GM19467 (cell line): Measurements from ENCODE around the gene DIP2C.
"Not testable (repeated sequence)": the region's sequence is repeated elsewhere in the genome, so short reads cannot be mapped to it uniquely, and the experiment has no call there.

ENCODE experiments used
- ATAC-seq: cut with Tn5 transposase; IDR thresholded peaks from one replicate; pipeline ENCODE4 v1.9.1; 2021; ENCODE audit warnings: mild to moderate bottlenecking, moderate library complexity; ENCODE audit not compliant: unreplicated experiment

Gene DIP2C

DNA sequence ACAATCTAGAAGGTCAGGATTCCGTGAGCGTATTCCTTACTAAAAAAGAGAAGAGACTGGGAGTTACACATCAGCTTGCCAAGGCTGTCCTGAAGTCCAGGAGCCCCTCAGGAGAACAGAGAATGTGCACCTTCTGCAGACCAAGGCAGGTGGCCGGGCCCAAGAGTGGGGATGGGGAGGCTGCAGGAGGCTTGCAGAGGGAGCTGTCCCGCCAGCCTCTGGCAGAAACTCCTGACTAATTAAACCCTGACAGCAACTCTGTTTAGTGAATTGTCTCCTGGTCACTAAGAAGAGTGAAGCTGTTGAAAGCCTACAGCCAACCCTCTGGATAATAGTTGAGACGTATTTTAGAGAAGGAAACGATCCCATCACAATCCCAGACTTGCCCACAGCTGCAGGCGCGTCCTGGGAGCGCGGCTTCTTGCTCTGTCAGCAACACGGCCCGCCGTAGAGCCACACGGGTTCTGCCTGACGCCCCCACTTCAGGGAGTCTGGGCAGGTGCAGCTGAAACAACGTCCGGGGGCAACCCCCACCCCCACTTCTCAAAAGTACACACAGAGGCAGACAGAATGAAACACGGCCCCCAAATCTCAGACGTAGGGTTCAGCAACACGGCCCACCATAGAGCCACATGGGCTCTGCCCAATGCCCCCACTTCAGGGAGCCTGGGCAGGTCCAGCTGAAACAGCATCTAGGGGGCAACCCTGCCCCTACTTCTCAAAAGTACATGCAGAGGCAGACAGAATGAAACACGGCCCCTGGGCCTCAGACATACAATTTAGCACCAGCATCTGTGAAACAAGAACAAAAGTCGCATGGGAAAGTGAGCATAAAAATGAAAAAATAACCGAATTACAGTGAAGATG is 45.2 kb downstream of the DIP2C start:
- ATAC-seq = no peak

DNA sequence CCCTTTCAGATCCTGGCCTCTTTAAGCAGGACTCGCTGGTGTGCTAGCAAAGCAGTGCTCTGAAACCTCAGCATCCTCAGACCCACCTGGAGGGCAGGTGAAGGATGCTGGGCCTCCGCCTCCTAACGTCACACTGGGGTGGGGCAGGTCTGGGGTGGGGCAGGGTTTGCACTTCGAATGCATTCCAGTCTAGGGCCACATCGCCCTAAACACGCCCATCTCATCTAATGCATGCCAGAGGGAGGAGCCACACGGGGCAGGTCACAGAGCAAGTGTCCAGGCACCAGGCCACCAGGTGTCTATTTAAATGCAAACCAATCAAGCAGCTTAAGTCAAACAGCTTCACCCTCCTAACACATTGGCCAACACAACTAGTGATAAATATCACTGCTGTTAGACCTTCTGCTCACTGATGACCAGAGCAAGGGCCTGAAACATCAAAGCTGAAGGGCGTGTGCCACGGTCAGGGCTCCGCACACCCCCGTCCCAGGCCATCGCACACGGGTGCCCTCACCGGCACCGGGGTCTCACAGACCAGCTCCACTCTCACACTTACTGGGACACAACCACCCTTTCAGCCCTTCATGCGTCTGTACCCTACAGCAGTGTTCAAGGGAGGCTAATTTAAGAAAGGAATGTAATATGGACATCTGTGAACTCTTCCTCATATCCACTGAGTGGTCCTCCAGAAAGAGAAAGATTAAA is 47.1 kb downstream of the DIP2C start:
- ATAC-seq = no peak

DNA sequence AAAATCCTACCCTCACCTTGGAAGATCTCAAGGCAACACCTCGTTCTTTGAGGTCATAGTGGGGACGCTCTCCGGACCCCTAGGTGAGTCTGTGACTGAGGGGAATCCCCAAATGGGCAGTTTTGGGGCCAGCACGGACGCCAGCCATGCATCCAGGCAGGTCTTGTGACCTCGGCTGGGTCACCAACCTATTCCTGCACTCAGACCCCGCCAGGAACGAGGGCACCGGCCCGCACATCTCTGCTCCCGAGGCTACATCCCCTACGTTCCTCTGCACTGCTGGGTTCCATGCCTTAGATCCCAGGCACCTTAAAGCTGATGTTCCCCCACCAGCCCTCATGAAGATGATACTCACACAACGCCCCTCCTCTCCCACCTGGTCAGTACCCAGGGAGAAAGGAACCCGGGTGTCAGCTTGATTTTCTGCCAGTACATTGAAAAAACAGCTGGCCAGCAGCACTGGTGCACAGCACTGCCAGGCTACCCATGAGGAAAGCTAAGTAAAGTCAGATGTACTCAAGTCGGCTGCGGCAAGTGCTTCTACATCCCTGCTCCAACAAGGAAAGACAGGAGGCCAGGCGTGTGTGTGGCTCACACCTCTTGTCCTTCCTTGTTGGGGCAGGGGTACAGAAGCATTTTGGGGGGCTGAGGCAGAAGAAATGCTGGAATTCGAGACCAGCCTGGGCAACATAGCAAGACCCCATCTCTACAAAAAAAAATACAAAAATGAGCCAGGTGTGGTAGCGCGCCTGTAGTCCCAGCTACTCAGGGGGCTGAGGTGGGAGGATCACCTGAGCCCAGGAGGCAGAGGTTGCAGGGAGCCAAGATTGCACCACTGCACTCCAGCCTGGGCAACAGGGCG is 48.1 kb downstream of the DIP2C start:
- no peak for ATAC-seq

DNA sequence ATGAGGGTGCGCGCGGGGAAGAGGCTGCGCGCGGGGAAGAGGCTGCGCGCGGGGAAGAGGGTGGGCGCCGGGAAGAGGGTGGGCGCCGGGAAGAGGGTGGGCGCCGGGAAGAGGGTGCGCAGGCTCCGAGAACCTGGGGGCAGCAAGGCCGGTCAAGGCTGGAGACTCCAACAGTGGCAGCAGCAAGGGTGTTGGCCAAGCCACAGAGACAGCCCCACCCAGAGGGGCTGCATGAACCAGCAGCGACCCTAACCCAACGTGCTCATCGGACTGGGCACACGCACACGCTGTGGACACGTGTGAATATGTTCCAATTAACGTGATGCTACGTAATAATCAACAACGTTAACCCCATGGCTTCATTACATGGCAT is 48.8 kb downstream of the DIP2C start:
- no peak for ATAC-seq

DNA sequence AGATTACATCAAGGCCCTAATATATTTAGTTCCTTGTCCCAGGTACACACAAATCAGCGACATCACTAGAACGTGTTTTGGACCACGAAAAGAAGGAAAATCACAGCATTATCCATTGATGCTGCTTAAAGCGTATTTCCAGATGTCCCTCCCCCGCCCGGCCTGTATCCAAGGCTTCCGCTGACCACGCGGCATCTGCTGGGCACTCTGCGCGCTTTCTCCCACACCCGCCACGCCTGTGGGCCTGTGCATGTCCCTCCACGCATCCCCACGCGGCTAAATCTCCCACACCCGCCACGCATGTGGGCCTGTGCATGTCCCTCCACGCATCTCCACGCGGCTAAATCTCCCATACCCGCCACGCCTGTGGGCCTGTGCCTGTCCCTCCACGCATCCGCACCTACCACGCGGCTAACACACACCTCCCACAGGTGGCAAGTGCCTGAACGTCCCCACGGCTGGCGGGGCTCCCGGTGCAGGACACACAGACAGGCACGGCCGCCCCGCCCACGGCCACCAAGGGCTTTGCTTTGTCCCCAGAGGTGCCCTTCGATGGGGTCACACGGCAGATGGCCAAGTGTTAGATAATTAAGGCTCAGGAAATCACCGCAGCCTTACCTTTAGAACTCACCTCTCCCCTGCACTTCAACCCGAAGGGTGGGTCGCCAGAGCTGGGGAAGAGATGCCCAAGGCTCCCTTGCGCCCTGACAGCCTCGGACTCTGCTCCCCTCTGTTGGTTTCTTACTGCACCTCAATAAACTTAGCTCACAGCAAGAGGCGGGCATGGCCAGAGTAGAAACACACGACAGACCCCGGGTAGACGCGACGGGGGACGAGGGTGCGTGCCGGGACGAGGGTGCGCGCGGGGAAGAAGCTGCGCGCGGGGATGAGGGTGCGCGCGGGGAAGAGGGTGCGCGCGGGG is 49.5 kb downstream of the DIP2C start:
- ATAC-seq = no peak

DNA sequence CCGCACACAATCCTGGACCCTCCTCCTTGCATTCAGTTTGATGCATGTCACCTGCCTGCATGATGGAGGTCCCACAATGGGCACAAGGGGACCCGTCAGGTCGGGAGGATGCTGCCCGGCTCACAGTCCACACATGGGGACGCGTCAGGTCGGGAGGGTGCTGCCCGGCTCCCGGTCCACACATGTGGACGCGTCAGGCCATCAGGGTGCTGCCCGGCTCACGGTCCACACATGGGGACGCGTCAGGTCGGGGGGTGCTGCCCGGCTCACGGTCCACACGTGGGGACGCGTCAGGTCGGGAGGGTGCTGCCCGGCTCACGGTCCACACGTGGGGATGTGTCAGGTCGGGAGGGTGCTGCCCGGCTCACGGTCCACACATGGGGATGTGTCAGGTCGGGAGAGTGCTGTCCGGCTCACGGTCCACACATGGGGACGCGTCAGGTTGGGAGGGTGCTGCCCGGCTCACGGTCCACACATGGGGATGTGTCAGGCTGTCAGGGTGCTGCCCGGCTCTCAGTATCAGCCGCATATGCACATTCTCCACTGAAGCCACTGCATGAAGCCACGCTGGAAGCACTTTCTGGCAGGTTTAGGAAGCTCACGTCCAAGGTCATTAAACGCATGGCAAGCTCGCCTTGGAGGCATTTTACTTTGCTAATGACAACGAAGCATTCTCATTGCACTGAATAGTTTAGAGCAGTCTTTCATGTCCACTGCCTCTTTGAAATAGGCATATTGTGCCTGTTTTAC is 50.3 kb downstream of the DIP2C start:
- ATAC-seq = no peak

DNA sequence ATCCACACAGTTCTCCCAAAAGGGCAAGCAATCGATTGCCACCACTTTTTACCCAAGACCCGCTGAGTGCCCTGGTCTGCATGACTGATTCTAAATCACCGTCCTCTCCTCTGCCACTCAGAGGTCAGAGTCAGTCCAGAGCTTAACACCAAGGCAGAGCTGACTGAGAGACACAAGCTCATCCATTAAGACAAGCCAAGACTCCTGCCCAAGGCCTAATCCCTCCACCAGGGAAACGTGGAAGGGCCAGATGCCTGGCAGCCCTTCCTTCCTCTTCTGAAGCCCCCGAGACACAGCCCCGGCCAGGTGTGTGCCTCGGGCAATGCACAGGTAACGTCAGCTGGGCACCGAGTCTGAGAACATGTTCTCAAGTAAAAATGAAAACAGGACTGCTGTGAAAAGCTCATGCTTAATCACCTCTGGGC is 51.7 kb downstream of the DIP2C start:
- no peak for ATAC-seq

DNA sequence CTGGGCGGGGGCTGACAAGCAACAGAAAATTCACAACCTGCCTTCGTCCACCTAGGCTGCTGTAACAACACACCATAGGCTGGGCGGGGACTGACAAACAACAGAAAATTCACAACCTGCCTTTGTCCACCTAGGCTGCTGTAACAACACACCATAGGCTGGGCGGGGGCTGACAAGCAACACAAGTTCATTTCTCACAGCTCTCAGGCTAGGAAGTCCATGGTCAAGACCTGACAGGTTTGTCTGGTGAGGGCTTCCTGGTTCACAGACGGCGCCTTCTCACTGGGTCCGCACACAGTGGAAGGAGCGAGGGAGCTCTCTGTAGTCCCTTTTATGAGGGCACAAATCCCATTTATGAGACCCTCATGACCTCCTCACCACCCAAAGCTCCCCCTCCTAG is 52.2 kb downstream of the DIP2C start:
- ATAC-seq = no peak

DNA sequence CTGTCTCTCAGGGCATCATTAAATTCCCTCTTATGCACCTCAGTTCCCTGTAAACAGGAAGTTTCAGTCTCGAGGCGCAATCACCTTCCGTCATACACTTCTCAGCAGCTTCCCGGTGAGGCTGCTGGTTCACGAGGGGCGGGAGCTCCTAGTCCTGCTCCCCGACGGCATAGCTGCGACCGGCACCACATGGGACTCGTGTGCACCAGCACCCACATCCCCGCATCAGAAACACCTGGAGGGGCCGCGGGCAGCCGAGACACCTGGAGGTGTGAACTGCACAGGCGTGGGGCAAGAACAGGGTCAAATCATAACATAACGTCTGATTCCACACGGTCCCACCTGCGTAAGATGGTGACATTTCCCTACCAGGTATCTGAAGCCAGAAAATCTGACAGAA is 52.7 kb downstream of the DIP2C start:
- ATAC-seq = no peak

DNA sequence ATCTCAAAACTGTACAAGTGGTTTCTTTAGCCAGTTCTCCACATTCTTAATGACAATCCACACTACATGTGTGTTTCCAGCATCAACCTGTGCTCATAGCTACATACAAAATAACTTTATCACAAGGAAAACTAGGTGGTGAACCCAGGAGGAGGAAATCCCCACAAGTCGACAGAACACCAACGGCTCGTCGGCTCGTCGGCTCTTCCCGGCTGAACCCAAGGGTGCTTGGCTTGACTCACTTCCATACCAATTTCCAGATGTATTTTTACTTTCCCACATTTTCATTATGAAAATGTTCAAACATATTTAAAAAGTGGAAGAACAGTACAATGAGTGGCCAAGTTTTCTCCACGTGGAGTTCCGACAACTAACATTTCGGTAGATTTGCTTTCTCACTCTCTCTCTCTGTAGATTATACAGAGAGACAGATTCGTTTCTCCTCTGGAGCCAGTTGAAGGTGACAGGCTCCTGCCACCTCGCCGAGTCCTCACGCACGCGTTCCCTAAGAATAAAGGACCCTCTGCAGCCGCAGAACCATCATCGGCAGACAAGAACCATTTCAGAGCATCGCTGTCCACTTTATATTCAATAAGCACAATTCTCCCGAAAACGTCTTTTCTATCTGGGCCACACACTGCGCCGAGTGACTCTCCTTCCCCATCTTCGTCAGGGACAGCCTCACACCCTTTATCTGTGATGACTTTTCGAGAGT is 53.3 kb downstream of the DIP2C start:
- no peak for ATAC-seq

DNA sequence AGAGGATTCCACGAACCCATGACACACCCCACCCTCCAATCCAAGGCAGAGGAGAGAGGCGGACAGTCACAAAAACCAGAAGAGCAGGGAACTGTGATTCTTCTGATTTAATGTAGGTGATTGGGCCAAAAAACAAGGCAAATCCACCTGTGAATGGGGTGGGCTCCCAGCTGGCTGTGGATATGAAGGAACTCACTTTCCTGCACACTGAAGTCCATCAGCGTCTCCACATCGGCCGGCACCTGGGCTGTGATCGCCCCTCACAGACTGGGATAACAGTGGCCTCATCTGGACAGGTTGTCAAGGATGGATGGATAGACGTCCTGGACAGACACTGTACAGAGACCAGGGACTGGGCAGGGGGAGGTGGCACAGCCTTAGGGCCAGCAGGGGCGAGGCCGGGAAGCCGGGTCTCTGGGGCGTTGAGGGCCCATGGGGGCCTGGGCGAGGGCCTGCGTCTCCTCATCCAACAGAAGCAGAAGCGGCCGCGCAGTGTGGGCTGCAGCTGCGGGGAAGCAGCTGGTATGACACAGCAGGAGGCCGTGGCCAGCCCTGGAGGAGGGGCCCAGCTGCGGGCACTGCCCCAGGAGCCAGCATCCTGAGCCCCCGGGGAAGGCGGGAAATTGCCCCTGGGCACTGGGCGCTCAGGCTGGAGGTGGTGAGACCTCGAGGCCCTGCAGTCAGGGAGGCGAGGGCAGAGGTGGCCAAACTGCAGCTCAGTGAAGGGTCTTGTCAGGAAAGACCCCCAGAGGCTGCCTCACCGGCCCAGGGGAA is 54.2 kb downstream of the DIP2C start:
- no peak for ATAC-seq

DNA sequence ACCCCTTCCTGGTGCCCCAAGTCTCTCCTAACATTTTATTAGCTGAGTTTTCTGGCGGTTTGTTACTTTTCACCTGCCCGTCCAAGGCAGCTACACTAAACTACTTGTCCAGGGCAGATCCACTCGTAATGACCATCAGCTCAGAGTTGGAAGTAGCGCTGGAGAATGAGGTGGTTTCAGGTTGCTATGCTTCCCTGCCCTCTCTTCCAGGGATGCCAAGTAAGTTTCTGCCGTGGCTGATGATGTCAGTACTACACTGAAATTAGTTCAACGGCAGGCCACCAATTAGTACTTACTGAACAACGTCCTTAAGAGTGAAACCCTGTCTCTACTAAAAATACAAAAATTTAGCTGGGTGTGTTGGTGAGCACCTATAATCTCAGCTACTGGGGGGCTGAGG is 55.2 kb downstream of the DIP2C start:
- ATAC-seq = no peak

DNA sequence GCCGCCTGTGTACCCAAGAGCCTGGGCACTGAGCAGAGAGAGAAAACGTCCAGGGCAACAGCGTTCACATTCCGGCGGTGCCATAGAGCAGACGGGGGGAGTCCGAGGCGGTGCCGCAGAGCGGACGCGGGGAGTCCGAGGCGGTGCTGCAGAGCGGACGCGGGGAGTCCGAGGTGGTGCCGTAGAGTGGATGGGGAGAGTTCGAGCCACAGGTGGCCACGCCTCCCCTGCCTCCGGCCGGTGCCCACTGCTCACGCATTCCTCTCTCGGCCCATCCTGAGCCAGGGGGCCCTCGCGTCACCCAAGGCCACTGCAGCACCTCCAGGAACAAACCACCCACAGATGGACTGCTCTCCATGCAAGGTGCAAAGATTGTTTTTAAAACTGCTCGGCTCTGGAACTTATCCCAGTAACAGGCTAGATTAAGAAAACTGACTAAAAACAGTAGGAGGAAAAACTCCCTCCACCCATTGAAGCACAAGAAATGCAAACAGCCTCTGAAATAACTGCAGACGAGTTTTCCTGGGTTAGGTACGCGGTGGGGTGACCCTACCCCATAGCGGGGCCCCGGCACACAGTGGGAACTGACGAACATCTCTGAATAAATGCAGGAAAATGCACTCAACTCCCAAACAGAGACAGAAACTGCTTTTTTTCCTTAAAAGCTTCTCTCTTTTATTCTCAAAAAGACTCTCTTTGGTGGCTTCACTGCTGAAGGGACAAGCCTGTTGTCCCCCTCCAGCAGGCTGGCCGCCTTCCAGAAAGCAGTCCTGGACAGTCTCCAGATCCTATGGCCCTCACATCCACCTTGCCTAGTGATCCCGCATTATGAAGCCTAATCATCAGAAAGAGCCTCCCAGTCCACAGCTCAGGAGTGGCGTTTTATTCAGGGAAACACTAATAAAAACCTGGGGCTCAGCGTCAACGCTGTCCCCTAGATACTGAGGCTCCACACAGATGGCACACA is 55.9 kb downstream of the DIP2C start:
- ATAC-seq = no peak

DNA sequence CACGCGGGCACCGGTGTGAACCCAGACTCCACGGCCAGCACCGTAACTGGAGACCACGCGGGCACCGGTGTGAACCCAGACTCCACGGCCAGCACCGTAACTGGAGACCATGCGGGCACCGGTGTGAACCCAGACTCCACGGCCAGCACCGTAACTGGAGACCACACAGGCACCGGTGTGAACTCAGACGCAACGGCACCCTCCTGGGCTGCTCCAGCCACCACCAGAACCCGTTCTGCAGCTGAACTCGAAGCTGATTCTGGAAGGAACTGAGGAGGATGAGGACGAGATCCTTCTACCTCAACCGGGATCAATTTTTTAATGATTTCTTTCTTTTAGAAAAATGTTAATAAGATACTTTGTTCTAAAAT is 56.7 kb downstream of the DIP2C start:
- ATAC-seq = not testable (repeated sequence)

DNA sequence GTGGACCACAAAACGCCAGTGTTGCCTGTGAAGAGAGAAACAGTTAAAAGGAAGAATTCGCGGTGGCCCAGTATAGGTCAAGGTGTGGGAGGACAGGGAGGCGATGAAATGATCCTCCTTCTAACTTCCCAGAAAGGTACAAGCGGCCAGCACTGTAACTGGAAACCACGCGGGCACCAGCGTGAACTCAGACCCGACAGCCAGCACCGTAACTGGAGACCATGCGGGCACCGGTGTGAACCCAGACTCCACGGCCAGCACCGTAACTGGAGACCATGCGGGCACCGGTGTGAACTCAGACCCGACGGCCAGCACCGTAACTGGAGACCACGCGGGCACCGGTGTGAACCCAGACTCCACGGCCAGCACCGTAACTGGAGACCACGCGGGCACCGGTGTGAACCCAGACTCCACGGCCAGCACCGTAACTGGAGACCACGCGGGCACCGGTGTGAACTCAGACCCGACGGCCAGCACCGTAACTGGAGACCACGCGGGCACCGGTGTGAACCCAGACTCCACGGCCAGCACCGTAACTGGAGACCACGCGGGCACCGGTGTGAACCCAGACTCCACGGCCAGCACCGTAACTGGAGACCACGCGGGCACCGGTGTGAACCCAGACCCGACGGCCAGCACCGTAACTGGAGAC is 57.2 kb downstream of the DIP2C start:
- not testable (repeated sequence) for ATAC-seq

DNA sequence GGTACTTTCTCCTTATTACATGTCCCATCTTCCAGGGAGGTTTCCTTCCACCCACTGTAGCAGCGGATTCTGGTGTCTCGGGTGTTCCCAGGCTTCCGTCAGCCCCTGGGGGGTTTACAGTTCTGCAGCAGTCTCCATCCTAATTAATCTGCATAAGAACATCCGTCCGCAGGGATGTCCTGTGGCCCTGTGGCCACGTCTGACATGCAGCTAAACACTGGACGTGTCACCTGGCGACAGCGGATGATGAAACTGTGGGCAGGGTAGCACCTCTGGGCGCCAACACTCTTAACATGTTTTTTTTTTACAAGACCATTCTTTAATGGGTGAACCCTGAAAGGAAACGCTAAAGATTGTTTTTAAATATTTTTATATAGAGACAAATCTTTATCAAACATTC is 58.2 kb downstream of the DIP2C start:
- no peak for ATAC-seq
